Body of pancreas (tissue), 4 donors: ENCODE data around the gene ATAD3B. TPM values are rescaled to one million over a fixed set of nuclear protein-coding genes. Genes with fewer than 3 reads are reported as not detected.
"Not testable (repeated sequence)": the region's sequence is repeated elsewhere in the genome, so short reads cannot be mapped to it uniquely, and the experiment has no call there.

ENCODE experiments used
- ATAC-seq: fragments of 150-250 bp; one replicate; pipeline ENCODE4 v1.9.1; 2016
- DNase-seq, 4 donors: peaks; one replicate each; pipeline ENCODE4 v3.0.0-alpha.2; 2019
- H3K27ac ChIP-seq, 4 donors: fragments of 200-600 bp; sonication (generic); 1 replicate in 3 of 4; 2 replicates in 1 of 4; pipeline versions ENCODE4 v1.5.1 to v1.6.1; 2016 to 2019; ENCODE audit warnings: mild to moderate bottlenecking in 1 of 4, mixed read lengths in 1 of 4, moderate library complexity in 1 of 4
- H3K27me3 ChIP-seq, 2 donors: fragments of 200-600 bp; sonication (generic); one replicate each; pipeline ENCODE4 v1.6.0; 2016; ENCODE audit warnings: mild to moderate bottlenecking in 1 of 2
- H3K36me3 ChIP-seq, 2 donors: fragments of 200-600 bp; sonication (generic); replicated peaks in 1 of 2; 2 replicates each; pipeline ENCODE4 v1.5.1; 2016; ENCODE audit warnings: low read depth in 2 of 2; ENCODE audit not compliant: insufficient read depth in 1 of 2
- H3K4me1 ChIP-seq: fragments of 200-600 bp; sonication (generic); one replicate; pipeline ENCODE4 v1.6.0; 2016
- H3K4me3 ChIP-seq, 2 donors: fragments of 200-600 bp; sonication (generic); 1 replicate in 1 of 2; 2 replicates in 1 of 2; pipeline ENCODE4 v1.5.1; 2016 to 2019
- H3K9me3 ChIP-seq, 3 donors: fragments of 200-600 bp; sonication (generic); 1 replicate in 2 of 3; 2 replicates in 1 of 3; pipeline ENCODE4 v1.5.1; 2016
- CTCF ChIP-seq, 7 experiments: fragments of 450-650 bp in 4 of 7; fragments of 200-600 bp in 3 of 7; sonication (generic) in 3 of 7; IDR thresholded peaks; one replicate each; pipeline ENCODE4 v1.5.1; 2016 to 2019; ENCODE audit warnings: antibody characterized with exemption in 7 of 7
- POLR2A ChIP-seq, 3 donors: fragments of 450-650 bp; IDR thresholded peaks; one replicate each; pipeline ENCODE4 v1.6.1; 2016; ENCODE audit warnings: antibody characterized with exemption in 3 of 3, mild to moderate bottlenecking in 2 of 3
- WGBS, 2 donors: methylation state at CpG; one replicate each; pipeline ENCODE4 v1.1.5; 2017; 5-methylcytosine and 5-hydroxymethylcytosine counted together
- intact Hi-C: fragments of 100-400 bp; cut with DNase I; formaldehyde crosslinking; loops from one replicate; pipeline ENCODE4 v1.15.1; 2023
- total RNA-seq, 2 donors: library from RNA; depleted of rRNA; stranded (reverse); fragments of >200 nt; gene quantifications; one replicate each; pipeline ENCODE4 v1.1.0, GENCODE V29; 2016

Gene ATAD3B
- total RNA-seq, 2 donors from 2014 or later, result 16.6 to 37.2 TPM

DNA sequence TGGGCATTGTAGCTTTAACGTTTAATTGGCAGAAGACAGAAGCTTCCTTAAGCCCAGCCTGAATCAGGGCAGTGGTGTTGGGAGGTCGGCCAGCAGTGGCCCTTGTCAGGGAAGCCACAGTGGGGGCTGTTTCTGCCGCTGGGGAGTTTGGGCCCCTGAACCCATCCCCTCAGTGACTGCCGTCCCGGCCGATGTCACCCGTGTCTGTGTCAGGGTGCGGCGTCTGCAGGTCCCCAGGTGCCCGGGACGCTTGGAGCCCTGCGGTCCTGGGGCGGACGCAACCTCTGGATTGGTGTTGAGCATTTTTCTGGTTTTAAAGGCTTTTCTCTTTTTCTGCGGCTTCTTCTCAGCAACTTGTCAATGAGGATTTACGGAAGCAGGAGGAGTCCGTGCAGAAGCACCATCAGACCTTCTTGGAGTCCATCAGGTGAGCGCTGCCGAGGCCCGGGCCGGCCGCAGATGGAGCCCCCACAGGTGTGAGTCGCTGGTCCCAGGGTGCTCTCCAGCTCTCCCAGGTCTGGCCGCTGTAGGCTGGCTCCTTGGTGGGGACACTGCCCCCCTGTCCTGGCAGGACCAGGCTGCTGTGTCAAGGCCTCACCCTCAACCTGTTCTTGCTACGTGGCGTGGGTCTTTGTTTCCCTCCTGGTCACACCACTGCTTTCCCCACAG is 19.7 kb upstream of the ATAD3B start:
- WGBS, 2 donors, result 87 to 93% methylated on average over 22 to 26 of the region's 26 CpGs

DNA sequence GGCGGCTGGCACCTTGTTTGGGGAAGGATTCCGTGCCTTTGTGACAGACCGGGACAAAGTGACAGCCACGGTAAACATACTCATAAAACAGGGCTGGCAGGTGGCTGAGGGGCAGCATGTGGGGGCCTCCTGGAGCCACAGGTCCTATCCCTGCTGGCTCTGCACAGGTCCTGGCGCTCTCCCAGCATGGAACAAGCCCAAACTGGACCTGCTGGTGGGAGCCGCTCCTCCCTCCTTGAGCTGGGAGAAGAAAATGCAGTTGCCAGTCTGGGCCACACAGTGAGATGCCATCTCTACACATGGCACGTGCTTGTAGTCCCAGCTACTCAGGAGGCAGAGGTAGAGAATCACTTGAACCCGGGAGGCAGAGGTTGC is 19.2 kb upstream of the ATAD3B start:
- intact Hi-C loops, H3K27ac ChIP-seq, DNase-seq, ATAC-seq, H3K9me3 ChIP-seq, H3K27me3 ChIP-seq, H3K36me3 ChIP-seq, H3K4me3 ChIP-seq, H3K4me1 ChIP-seq: not testable (repeated sequence)
- WGBS, 2 donors, result 78 to 81% methylated on average over 6 to 8 of the region's 8 CpGs

More for the DNA sequence above, 19.7 kb upstream of the ATAD3B start:
- no peaks in the 10 kb centered on the region for H3K27me3 ChIP-seq
- ATAC-seq (no peak), DNase-seq (no peak)
- TF ChIP-seq CTCF (IDR thresholded peaks at IDR 0.05) (no peak), POLR2A (IDR thresholded peaks at IDR 0.05) (no peak)
- intact Hi-C loops, result no loop called here
- no peaks in the 10 kb centered on the region for H3K36me3 ChIP-seq
- no peaks in the 10 kb centered on the region for H3K4me1 ChIP-seq
- no peak overlapping the region for H3K4me3 ChIP-seq
- H3K9me3 ChIP-seq, result no peaks in the 10 kb centered on the region
- no peak overlapping the region for H3K27ac ChIP-seq

DNA sequence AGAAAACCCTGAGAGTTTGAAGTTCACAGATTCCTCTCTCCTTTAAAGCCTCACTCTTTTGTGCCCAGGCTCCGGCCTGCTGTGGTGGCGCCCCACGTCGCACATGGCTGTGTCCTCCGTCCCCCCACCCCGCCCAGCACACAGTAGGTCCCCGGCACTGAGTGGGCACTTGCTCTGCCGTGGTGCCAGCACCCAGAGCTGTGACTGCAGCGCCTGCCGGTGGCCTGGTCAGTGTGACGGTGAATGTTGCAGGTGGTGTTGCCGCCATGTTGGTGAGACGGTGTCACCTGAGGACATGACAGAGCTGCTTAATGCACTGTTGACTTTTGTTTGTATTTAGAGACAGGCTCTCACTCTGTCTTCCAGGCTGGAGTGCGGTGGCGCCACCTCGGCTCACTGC is 18.7 kb upstream of the ATAD3B start:
- H3K4me3 ChIP-seq, result no peak overlapping the region
- intact Hi-C loops, result no loop called here
- WGBS, 2 donors, result 92 to 93% methylated on average over 10 to 11 of the region's 16 CpGs
- ATAC-seq (no peak), DNase-seq (no peak)
- H3K9me3 ChIP-seq, result no peaks in the 10 kb centered on the region
- no peaks in the 10 kb centered on the region for H3K27me3 ChIP-seq
- TF ChIP-seq CTCF (IDR thresholded peaks at IDR 0.05) (no peak), POLR2A (IDR thresholded peaks at IDR 0.05) (no peak)
- no peaks in the 10 kb centered on the region for H3K4me1 ChIP-seq
- no peaks in the 10 kb centered on the region for H3K36me3 ChIP-seq
- H3K27ac ChIP-seq, result no peak overlapping the region

GRCh38 chr1:1454286-1455056 is 17.1 kb upstream of the ATAD3B start:
- ATAC-seq, H3K36me3 ChIP-seq, H3K9me3 ChIP-seq, intact Hi-C loops, H3K27ac ChIP-seq, H3K4me1 ChIP-seq, H3K27me3 ChIP-seq, DNase-seq, H3K4me3 ChIP-seq: not testable (repeated sequence)
- WGBS, 2 donors, result 79 to 80% methylated on average over 15 to 33 of the region's 41 CpGs

- intact Hi-C loops, result no loop called here
- TF ChIP-seq CTCF (IDR thresholded peaks at IDR 0.05), result no peak
- no peak for TF ChIP-seq POLR2A (IDR thresholded peaks at IDR 0.05)
- H3K27ac ChIP-seq, result no peak overlapping the region
- H3K36me3 ChIP-seq, result no peaks in the 10 kb centered on the region
- DNase-seq (no peak), ATAC-seq (no peak)
- H3K9me3 ChIP-seq, result no peaks in the 10 kb centered on the region
- H3K27me3 ChIP-seq, result no peaks in the 10 kb centered on the region
- H3K4me1 ChIP-seq, result no peaks in the 10 kb centered on the region
- 83 to 84% methylated on average over 7 to 28 of the region's 30 CpGs for WGBS, 2 donors
- H3K4me3 ChIP-seq, result no peak overlapping the region
Measured at GRCh38 chr1:1455366-1455884, 16.1 kb upstream of the ATAD3B start.

DNA sequence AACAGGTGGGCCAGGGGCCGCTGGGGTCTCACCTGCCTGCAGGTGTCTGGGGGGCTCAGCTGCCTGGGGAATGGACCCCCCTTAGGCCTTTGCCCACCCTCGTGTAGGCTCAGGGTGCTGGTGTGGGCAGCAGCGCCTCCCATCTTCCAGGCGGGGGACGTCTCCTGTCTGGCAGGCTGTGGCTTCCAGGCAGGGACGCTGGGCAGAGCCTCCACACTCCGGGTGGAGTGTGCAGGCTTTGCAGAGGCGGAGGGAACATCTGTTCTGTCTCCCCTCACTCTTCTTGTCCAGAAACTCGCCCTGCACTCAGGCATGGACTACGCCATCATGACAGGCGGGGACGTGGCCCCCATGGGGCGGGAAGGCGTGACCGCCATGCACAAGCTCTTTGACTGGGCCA is 15.6 kb upstream of the ATAD3B start:
- H3K27me3 ChIP-seq, DNase-seq, H3K36me3 ChIP-seq, H3K27ac ChIP-seq, H3K4me3 ChIP-seq, H3K4me1 ChIP-seq, H3K9me3 ChIP-seq, ATAC-seq, intact Hi-C loops: not testable (repeated sequence)
- WGBS, 2 donors, result 51% methylated on average over 2 of the region's 15 CpGs; no CpG with 5 or more reads in 1 of the 2 donors

- H3K9me3 ChIP-seq, H3K27ac ChIP-seq, intact Hi-C loops, H3K36me3 ChIP-seq, DNase-seq, ATAC-seq, H3K4me1 ChIP-seq, H3K4me3 ChIP-seq, H3K27me3 ChIP-seq: not testable (repeated sequence)
- WGBS, 2 donors, result 88 to 90% methylated on average over 12 to 16 of the region's 22 CpGs
Measured at GRCh38 chr1:1456683-1457255, 14.8 kb upstream of the ATAD3B start.

DNA sequence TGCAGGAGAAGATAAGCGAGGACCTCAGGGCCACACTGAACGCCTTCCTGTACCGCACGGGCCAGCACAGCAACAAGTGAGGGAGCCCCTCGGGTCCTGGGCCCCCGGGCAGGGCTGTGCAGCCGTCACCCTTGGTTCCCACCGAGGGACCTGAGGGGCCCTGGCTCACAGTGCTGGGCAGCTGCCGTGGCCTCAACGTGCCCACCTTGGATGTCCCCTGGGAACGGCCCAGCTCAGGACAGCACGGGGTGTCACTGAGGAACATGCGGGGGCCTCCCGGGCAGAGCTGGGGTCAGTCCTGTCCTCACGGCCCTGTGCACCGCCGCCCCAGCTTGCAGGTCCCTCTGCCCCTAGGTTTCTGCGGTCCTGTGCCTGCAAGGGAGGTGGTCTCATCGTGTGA is 12.4 kb upstream of the ATAD3B start:
- H3K27me3 ChIP-seq, DNase-seq, intact Hi-C loops, H3K36me3 ChIP-seq, H3K9me3 ChIP-seq, ATAC-seq, H3K4me3 ChIP-seq, H3K4me1 ChIP-seq, H3K27ac ChIP-seq: not testable (repeated sequence)
- WGBS, 2 donors, result 87% methylated on average over 3 of the region's 19 CpGs; no CpG with 5 or more reads in 1 of the 2 donors
